Subcutaneous abdominal adipose tissue (tissue), 5 donors: Measurements from ENCODE around the gene C2orf74.

Experiments used
- H3K27ac ChIP-seq: one replicate; pipeline ENCODE4 v1.7.0; 2013; ENCODE audit warnings: low read depth, mild to moderate bottlenecking, inconsistent platforms, low read length, moderate library complexity
- H3K27me3 ChIP-seq, 5 donors: one replicate each; pipeline ENCODE4 v1.7.0; 2013; ENCODE audit warnings: low read length in 5 of 5, inconsistent platforms in 1 of 5; ENCODE audit not compliant: control insufficient read depth in 5 of 5, insufficient read depth in 4 of 5
- H3K36me3 ChIP-seq, 5 donors: one replicate each; pipeline ENCODE4 v1.7.0; 2013; ENCODE audit warnings: low read length in 5 of 5; ENCODE audit not compliant: control insufficient read depth in 5 of 5, insufficient read depth in 5 of 5
- H3K4me1 ChIP-seq, 5 donors: one replicate each; pipeline ENCODE4 v1.7.0; 2013; ENCODE audit warnings: low read length in 5 of 5, mild to moderate bottlenecking in 3 of 5, moderate library complexity in 1 of 5; ENCODE audit not compliant: control insufficient read depth in 5 of 5, insufficient read depth in 5 of 5
- H3K4me3 ChIP-seq, 5 donors: one replicate each; pipeline ENCODE4 v1.7.0; 2013; ENCODE audit warnings: low read length in 5 of 5, low read depth in 1 of 5
- H3K9ac ChIP-seq, 5 donors: one replicate each; pipeline ENCODE4 v1.7.0; 2013; ENCODE audit warnings: low read length in 5 of 5, mild to moderate bottlenecking in 4 of 5, moderate library complexity in 3 of 5
- H3K9me3 ChIP-seq, 5 donors: one replicate each; pipeline ENCODE4 v1.7.0; 2013; ENCODE audit warnings: low read length in 5 of 5; ENCODE audit not compliant: control insufficient read depth in 5 of 5
- donor health status: healthy.
- donor health status: healthy.
- donor health status: healthy.
- donor health status: healthy.
- donor health status: healthy.

Gene C2orf74

GRCh38 chr2:61165946-61166345 is 4.0 kb downstream of the C2orf74 start:
- Histone ChIP-seq H3K36me3 (peaks cover 9 to 41% (median 26%) of the 10 kb centered on the region in 5 donors), H3K9me3 (no peaks in the 10 kb centered on the region), H3K4me1 (no peaks in the 10 kb centered on the region), H3K4me3 (no peak overlapping the region), H3K9ac (no peak overlapping the region), H3K27ac (no peak overlapping the region), H3K27me3 (no peaks in the 10 kb centered on the region)

GRCh38 chr2:61167579-61167978 is 5.6 kb downstream of the C2orf74 start:
- H3K4me1 ChIP-seq: no peaks in the 10 kb centered on the region
- no peak overlapping the region for H3K4me3 ChIP-seq
- H3K36me3 ChIP-seq: peaks cover 9 to 41% (median 23%) of the 10 kb centered on the region in 5 donors
- no peak overlapping the region for H3K9ac ChIP-seq
- H3K27ac ChIP-seq: no peak overlapping the region
- no peaks in the 10 kb centered on the region for H3K27me3 ChIP-seq
- no peaks in the 10 kb centered on the region for H3K9me3 ChIP-seq

GRCh38 chr2:61172671-61173070 is 10.7 kb downstream of the C2orf74 start:
- Histone ChIP-seq H3K27me3 (no peaks in the 10 kb centered on the region), H3K36me3 (no peaks in the 10 kb centered on the region), H3K4me1 (peaks cover 0 to 14% (median 7%) of the 10 kb centered on the region in 5 donors), H3K9me3 (no peaks in the 10 kb centered on the region), H3K27ac (no peak overlapping the region), H3K9ac (no peak overlapping the region), H3K4me3 (no peak overlapping the region)

GRCh38 chr2:61173116-61173515 is 11.1 kb downstream of the C2orf74 start:
- peaks cover 0 to 18% (median 10%) of the 10 kb centered on the region in 5 donors for H3K4me1 ChIP-seq
- H3K9me3 ChIP-seq: no peaks in the 10 kb centered on the region
- no peak overlapping the region for H3K4me3 ChIP-seq
- H3K27ac ChIP-seq: no peak overlapping the region
- H3K9ac ChIP-seq: no peak overlapping the region
- H3K27me3 ChIP-seq: no peaks in the 10 kb centered on the region
- no peaks in the 10 kb centered on the region for H3K36me3 ChIP-seq

- H3K27me3 ChIP-seq: no peaks in the 10 kb centered on the region
- H3K36me3 ChIP-seq: peaks cover 0 to 7% (median 5%) of the 10 kb centered on the region in 5 donors
- H3K4me3 ChIP-seq: no peak overlapping the region
- no peak overlapping the region for H3K27ac ChIP-seq
- no peaks in the 10 kb centered on the region for H3K9me3 ChIP-seq
- no peak overlapping the region for H3K9ac ChIP-seq
- peaks cover 7 to 38% (median 30%) of the 10 kb centered on the region in 5 donors for H3K4me1 ChIP-seq
These were observed 13.0 kb downstream of the C2orf74 start for GRCh38 chr2:61175036-61175435.

GRCh38 chr2:61176755-61177726 is 15.1 kb downstream of the C2orf74 start:
- peak overlapping the region; percentile 100 for H3K27ac ChIP-seq
- peak overlapping the region; percentile 76 to 92 (median 80) for H3K4me3 ChIP-seq
- peak overlapping the region; percentile 81 to 93 (median 91) for H3K9ac ChIP-seq
- peaks cover 15 to 58% (median 50%) of the 10 kb centered on the region in 5 donors for H3K4me1 ChIP-seq
- no peaks in the 10 kb centered on the region for H3K9me3 ChIP-seq
- H3K27me3 ChIP-seq: no peaks in the 10 kb centered on the region
- peaks cover 0 to 27% (median 17%) of the 10 kb centered on the region in 5 donors for H3K36me3 ChIP-seq

GRCh38 chr2:61177727-61178549 is 15.9 kb downstream of the C2orf74 start:
- H3K4me1 ChIP-seq: peaks cover 15 to 62% (median 56%) of the 10 kb centered on the region in 5 donors
- no peaks in the 10 kb centered on the region for H3K9me3 ChIP-seq

GRCh38 chr2:61178603-61179545 is 16.9 kb downstream of the C2orf74 start:
- H3K27ac ChIP-seq: peak overlapping the region; percentile 100
- H3K4me1 ChIP-seq: peaks cover 15 to 60% (median 56%) of the 10 kb centered on the region in 5 donors
- peaks cover 5 to 42% (median 32%) of the 10 kb centered on the region in 5 donors for H3K36me3 ChIP-seq
- H3K9ac ChIP-seq: peak overlapping the region; percentile 81 to 93 (median 91)
- H3K9me3 ChIP-seq: no peaks in the 10 kb centered on the region
- no peaks in the 10 kb centered on the region for H3K27me3 ChIP-seq
- peak overlapping the region; percentile 56 to 84 (median 76) for H3K4me3 ChIP-seq

More at GRCh38 chr2:61177727-61178549, 15.9 kb downstream of the C2orf74 start:
- Histone ChIP-seq H3K9ac (peak overlapping the region; percentile 81 to 93 (median 91)), H3K36me3 (peaks cover 0 to 33% (median 23%) of the 10 kb centered on the region in 5 donors), H3K27ac (peak overlapping the region; percentile 100), H3K4me3 (peak overlapping the region; percentile 60 to 84 (median 78)), H3K27me3 (no peaks in the 10 kb centered on the region)
